Stimulated activated naive CD8-positive, alpha-beta T cell treated with anti-CD3 and anti-CD28 coated beads, Interleukin-15, Interleukin-2, amounts not matched to agents 100 U/mL and 50 U/mL, for 24 hours (primary cell): Measurements from ENCODE around the gene CDK19.
"Not testable (repeated sequence)": the region's sequence is repeated elsewhere in the genome, so short reads cannot be mapped to it uniquely, and the experiment has no call there.

Experiments
- ATAC-seq: fragments of 150-1000 bp; cut with Tn5 transposase; one replicate; pipeline ENCODE4 v1.10.0; 2021
- DNase-seq: peaks from one replicate; pipeline ENCODE4 v3.0.0; 2021

CDK19 gene

GRCh38 chr6:110815411-110816409 is at the start of gene CDK19:
Gene CDK19, minus strand, starts transcription at chr6:110815469. Its CDS starts 333 bp downstream, at chr6:110815136.
- DNase-seq = peak; percentile 97
- peak; percentile 89 for ATAC-seq

GRCh38 chr6:110864824-110865223 is 49.6 kb upstream of the CDK19 start:
- ATAC-seq (no peak), DNase-seq (no peak)

- no peak for DNase-seq
- no peak for ATAC-seq
These were observed 44.1 kb upstream of the CDK19 start for GRCh38 chr6:110859335-110859792.

GRCh38 chr6:110858562-110859214 is 43.4 kb upstream of the CDK19 start:
- ATAC-seq (no peak), DNase-seq (no peak)

- DNase-seq = no peak
- no peak for ATAC-seq
These were observed 42.7 kb upstream of the CDK19 start for GRCh38 chr6:110858016-110858415.

GRCh38 chr6:110856296-110856695 is 41.0 kb upstream of the CDK19 start:
- no peak for ATAC-seq
- DNase-seq = no peak

GRCh38 chr6:110853754-110854477 is 38.6 kb upstream of the CDK19 start:
- DNase-seq (no peak), ATAC-seq (no peak)

GRCh38 chr6:110852773-110853172 is 37.5 kb upstream of the CDK19 start:
- DNase-seq (no peak), ATAC-seq (no peak)

GRCh38 chr6:110849781-110850180 is 34.5 kb upstream of the CDK19 start:
- ATAC-seq (no peak), DNase-seq (no peak)

GRCh38 chr6:110841266-110841665 is 26.0 kb upstream of the CDK19 start:
- DNase-seq = no peak
- ATAC-seq = no peak

GRCh38 chr6:110835751-110836150 is 20.5 kb upstream of the CDK19 start:
- ATAC-seq, DNase-seq: not testable (repeated sequence)

- no peak for ATAC-seq
- no peak for DNase-seq
These were observed 18.6 kb upstream of the CDK19 start for GRCh38 chr6:110833831-110834230.

GRCh38 chr6:110831405-110831804 is 16.1 kb upstream of the CDK19 start:
- ATAC-seq = no peak
- no peak for DNase-seq

GRCh38 chr6:110828396-110828795 is 13.1 kb upstream of the CDK19 start:
- DNase-seq = no peak
- no peak for ATAC-seq

- DNase-seq = no peak
These were observed 11.2 kb upstream of the CDK19 start for GRCh38 chr6:110826236-110827129.

GRCh38 chr6:110823146-110823545 is 7.9 kb upstream of the CDK19 start:
- DNase-seq (no peak), ATAC-seq (no peak)

More at GRCh38 chr6:110826236-110827129, 11.2 kb upstream of the CDK19 start:
- ATAC-seq = no peak

- DNase-seq (no peak), ATAC-seq (no peak)
These were observed 7.0 kb upstream of the CDK19 start for GRCh38 chr6:110822249-110822648.

GRCh38 chr6:110816677-110817076 is 1.4 kb upstream of the CDK19 start:
- no peak for ATAC-seq
- peak; percentile 21 for DNase-seq

- DNase-seq (no peak), ATAC-seq (no peak)
These were observed 256 bp downstream of the CDK19 start for GRCh38 chr6:110815015-110815410.

- peak; percentile 2 for ATAC-seq
- peak; percentile 77 for DNase-seq
These were observed 911 bp downstream of the CDK19 start for GRCh38 chr6:110814102-110815014.
